ENCODE data around the gene TEKT1.

- TF ChIP-seq POLR2A (IDR thresholded peaks at IDR 0.05) (no peak), CTCF (IDR thresholded peaks at IDR 0.05) (no peak)
These were observed 78.0 kb downstream of the TEKT1 start for GRCh38 chr17:6753546-6753945.

Data from uterus (tissue), 2 donors.